ENCODE data around the gene AJAP1.
"Not testable (repeated sequence)": the region's sequence is repeated elsewhere in the genome, so short reads cannot be mapped to it uniquely, and the experiment has no call there.

Gene AJAP1

GRCh38 chr1:4653796-4654725, at the start of gene AJAP1:
Gene AJAP1 (plus strand): TSS chr1:4654609. CDS start chr1:4655426, 817 bp downstream.
- DNase-seq = no peak

GRCh38 chr1:4605158-4605557, 49.3 kb upstream of the AJAP1 start:
- no peak for DNase-seq

- no peak for DNase-seq
Observed at GRCh38 chr1:4611563-4612341, 42.7 kb upstream of the AJAP1 start.

- no peak for DNase-seq
Observed at GRCh38 chr1:4612991-4613390, 41.4 kb upstream of the AJAP1 start.

- no peak for DNase-seq
Observed at GRCh38 chr1:4613606-4614370, 40.6 kb upstream of the AJAP1 start.

GRCh38 chr1:4614371-4615137, 39.9 kb upstream of the AJAP1 start:
- no peak for DNase-seq

- no peak for DNase-seq
Observed at GRCh38 chr1:4615138-4615470, 39.3 kb upstream of the AJAP1 start.

- no peak for DNase-seq
Observed at GRCh38 chr1:4615501-4615900, 38.9 kb upstream of the AJAP1 start.

- no peak for DNase-seq
Observed at GRCh38 chr1:4616831-4617465, 37.5 kb upstream of the AJAP1 start.

GRCh38 chr1:4617506-4617905, 36.9 kb upstream of the AJAP1 start:
- DNase-seq = no peak

- DNase-seq = not testable (repeated sequence)
Observed at GRCh38 chr1:4618827-4619226, 35.6 kb upstream of the AJAP1 start.

- DNase-seq = no peak
Observed at GRCh38 chr1:4621646-4622045, 32.8 kb upstream of the AJAP1 start.

GRCh38 chr1:4622821-4623220, 31.6 kb upstream of the AJAP1 start:
- no peak for DNase-seq

GRCh38 chr1:4624141-4624715, 30.2 kb upstream of the AJAP1 start:
- no peak for DNase-seq

- no peak for DNase-seq
Observed at GRCh38 chr1:4624801-4625200, 29.6 kb upstream of the AJAP1 start.

GRCh38 chr1:4626061-4626460, 28.3 kb upstream of the AJAP1 start:
- DNase-seq = no peak

GRCh38 chr1:4626560-4627319, 27.7 kb upstream of the AJAP1 start:
- no peak for DNase-seq

GRCh38 chr1:4627353-4627752, 27.1 kb upstream of the AJAP1 start:
- DNase-seq = no peak

- no peak for DNase-seq
Observed at GRCh38 chr1:4628992-4629391, 25.4 kb upstream of the AJAP1 start.

GRCh38 chr1:4630561-4630960, 23.8 kb upstream of the AJAP1 start:
- DNase-seq = no peak

GRCh38 chr1:4631321-4631720, 23.1 kb upstream of the AJAP1 start:
- no peak for DNase-seq
